PFSK-1 (cell line): ENCODE results near the gene SKI.

Experiments
- FOXP2 ChIP-seq: optimal IDR thresholded peaks from 2 replicates; pipeline ENCODE3; 2011; ENCODE audit warnings: borderline replicate concordance, control low read depth, inconsistent platforms; ENCODE audit not compliant: insufficient read depth; ENCODE audit errors: extremely low read length, extremely low read depth
- POLR2AphosphoS5 ChIP-seq: IDR thresholded peaks from 2 replicates; pipeline ENCODE4 v1.6.1; 2012; ENCODE audit warnings: low read depth, mild to moderate bottlenecking, control low read depth, low read length, moderate library complexity
- TAF1 ChIP-seq: IDR thresholded peaks from 2 replicates; pipeline ENCODE4 v1.6.1; 2012; ENCODE audit warnings: low read length, control low read depth, borderline replicate concordance; ENCODE audit not compliant: insufficient read depth
- TF ChIP-seq, protein P1 (sequence below), 2 experiments: IDR thresholded peaks; 2 replicates each; pipeline versions ENCODE4 v1.6.1 to v1.8.0; 2011 to 2012; ENCODE audit warnings: low read depth in 2 of 2, low read length in 2 of 2, control low read depth in 1 of 2, inconsistent platforms in 1 of 2, mild to moderate bottlenecking in 1 of 2, moderate library complexity in 1 of 2; ENCODE audit not compliant: insufficient read depth in 1 of 2

DNA sequence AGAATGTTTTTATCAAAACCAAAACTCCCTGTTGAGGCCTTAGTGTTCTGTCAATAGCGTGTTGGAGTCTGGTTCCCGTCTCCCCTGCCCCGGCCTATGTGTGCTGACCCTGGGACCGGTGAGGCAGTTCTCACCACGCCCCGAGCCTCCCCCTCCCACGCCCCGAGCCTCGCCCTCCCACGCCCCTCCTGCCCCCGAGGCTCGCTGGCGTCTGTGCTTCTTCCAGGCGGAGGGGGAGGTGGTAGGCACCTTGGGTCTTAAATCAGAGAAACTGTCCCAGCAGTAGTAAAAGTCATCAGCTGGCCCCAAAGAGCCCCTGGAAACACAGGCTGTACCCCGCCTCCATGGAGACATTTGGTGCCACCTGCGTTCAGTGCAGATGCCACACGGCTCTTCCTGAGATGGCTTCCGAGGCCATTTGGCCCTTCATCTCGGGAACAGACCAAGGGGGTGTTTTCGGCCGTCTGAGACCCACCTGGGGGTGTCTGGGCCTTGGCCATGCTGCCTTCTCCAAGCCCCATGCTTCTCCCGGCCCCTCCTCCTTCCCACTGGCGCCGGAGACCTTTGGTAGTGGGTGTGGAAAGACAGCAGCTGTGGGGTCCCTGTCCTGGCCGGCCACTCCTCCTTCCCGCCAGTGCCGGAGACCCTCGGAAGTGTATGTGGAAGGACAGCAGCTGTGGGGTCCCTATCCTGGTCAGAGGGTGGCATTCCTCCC, 44.7 kb downstream of the SKI start:
- TF ChIP-seq, protein P1, sequence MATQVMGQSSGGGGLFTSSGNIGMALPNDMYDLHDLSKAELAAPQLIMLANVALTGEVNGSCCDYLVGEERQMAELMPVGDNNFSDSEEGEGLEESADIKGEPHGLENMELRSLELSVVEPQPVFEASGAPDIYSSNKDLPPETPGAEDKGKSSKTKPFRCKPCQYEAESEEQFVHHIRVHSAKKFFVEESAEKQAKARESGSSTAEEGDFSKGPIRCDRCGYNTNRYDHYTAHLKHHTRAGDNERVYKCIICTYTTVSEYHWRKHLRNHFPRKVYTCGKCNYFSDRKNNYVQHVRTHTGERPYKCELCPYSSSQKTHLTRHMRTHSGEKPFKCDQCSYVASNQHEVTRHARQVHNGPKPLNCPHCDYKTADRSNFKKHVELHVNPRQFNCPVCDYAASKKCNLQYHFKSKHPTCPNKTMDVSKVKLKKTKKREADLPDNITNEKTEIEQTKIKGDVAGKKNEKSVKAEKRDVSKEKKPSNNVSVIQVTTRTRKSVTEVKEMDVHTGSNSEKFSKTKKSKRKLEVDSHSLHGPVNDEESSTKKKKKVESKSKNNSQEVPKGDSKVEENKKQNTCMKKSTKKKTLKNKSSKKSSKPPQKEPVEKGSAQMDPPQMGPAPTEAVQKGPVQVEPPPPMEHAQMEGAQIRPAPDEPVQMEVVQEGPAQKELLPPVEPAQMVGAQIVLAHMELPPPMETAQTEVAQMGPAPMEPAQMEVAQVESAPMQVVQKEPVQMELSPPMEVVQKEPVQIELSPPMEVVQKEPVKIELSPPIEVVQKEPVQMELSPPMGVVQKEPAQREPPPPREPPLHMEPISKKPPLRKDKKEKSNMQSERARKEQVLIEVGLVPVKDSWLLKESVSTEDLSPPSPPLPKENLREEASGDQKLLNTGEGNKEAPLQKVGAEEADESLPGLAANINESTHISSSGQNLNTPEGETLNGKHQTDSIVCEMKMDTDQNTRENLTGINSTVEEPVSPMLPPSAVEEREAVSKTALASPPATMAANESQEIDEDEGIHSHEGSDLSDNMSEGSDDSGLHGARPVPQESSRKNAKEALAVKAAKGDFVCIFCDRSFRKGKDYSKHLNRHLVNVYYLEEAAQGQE (IDR thresholded peaks at IDR 0.05; ENCODE audit: insufficient read depth in 1 of 2, low read depth in 2 of 2, low read length in 2 of 2): no peak
- TF ChIP-seq TAF1: no peak
- no peak for TF ChIP-seq POLR2AphosphoS5
- TF ChIP-seq FOXP2: no peak
